ENCODE data around the gene DNM3.

The DNM3 gene

DNA sequence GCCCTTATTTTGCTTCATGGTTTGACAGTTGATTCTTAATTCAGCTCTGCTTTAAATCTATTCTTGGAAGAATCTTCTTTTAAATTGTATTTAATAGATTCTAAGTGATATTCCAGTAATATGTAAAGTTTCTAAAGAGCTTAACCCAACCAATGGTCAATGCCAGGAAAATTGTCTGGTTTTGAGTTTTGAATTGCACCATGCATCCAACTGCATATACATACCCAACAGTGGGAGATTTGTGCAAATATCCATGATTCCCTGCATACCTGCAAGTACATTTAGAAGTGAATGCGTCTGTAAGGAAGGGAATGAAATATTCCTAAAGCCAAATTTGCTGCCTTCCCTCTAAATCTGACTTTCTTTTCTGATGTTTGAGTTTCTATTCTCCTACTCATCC is 543.4 kb downstream of the DNM3 start:
- Histone ChIP-seq H3F3A (ENCODE audit: insufficient read depth) (peaks cover 4% of the 10 kb centered on the region; the same call in 1 of the 2 replicates), H3K9ac (ENCODE audit: low read length) (no peak overlapping the region), H3K27ac (ENCODE audit: low read depth, low read length) (no peak overlapping the region), H3K36me3 (ENCODE audit: low read length) (no peaks in the 10 kb centered on the region), H4K20me1 (ENCODE audit: low read depth, low read length) (no peaks in the 10 kb centered on the region), H3K79me2 (ENCODE audit: insufficient read depth, low read length) (no peaks in the 10 kb centered on the region), H3K4me2 (ENCODE audit: low read depth, low read length, poor library complexity, severe bottlenecking) (no peak overlapping the region), H3K27me3 (ENCODE audit: low read length) (no peaks in the 10 kb centered on the region), H3K9me2 (replicated peaks; ENCODE audit: insufficient read depth, low read length) (no peaks in the 10 kb centered on the region), H2AFZ (ENCODE audit: low read depth, low read length, severe bottlenecking) (no peak overlapping the region), H3K9me3 (ENCODE audit: insufficient read depth, low read length) (no peaks in the 10 kb centered on the region), H3K4me3 (ENCODE audit: insufficient read depth, low read length, poor library complexity, severe bottlenecking) (no peak overlapping the region)
- TF ChIP-seq EZH2phosphoT487 (conservative IDR thresholded peaks at IDR 0.05; ENCODE audit: low read length) = no peak

DNA sequence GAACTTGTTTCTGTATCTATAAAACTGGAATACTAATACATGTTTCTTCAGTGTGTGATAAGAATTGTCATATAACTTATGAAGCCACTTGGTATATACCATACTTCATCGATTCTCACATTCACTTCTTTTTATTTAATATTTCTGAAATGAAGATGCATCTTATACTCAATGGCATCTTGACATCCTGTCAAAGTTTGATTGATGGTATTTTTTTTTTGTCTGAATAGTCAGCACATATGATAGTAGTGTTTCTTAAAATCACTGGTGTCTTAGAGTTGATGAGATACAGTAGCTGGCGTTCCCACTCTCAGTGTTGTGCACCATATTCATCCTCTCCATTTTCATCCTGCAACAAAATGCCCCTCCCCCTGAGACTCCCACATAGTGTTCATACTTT is 544.7 kb downstream of the DNM3 start:
- no peak overlapping the region for H3K4me3 ChIP-seq (ENCODE audit: insufficient read depth, low read length, poor library complexity, severe bottlenecking)
- H3K36me3 ChIP-seq (ENCODE audit: low read length) = no peaks in the 10 kb centered on the region
- H3F3A ChIP-seq (ENCODE audit: insufficient read depth) = peaks cover 10% of the 10 kb centered on the region; the same call in 1 of the 2 replicates
- H3K79me2 ChIP-seq (ENCODE audit: insufficient read depth, low read length) = no peaks in the 10 kb centered on the region
- H3K27ac ChIP-seq (ENCODE audit: low read depth, low read length) = no peak overlapping the region
- no peaks in the 10 kb centered on the region for H3K27me3 ChIP-seq (ENCODE audit: low read length)
- no peak overlapping the region for H3K4me2 ChIP-seq (ENCODE audit: low read depth, low read length, poor library complexity, severe bottlenecking)
- no peak overlapping the region for H3K9ac ChIP-seq (ENCODE audit: low read length)
- TF ChIP-seq, protein P1, sequence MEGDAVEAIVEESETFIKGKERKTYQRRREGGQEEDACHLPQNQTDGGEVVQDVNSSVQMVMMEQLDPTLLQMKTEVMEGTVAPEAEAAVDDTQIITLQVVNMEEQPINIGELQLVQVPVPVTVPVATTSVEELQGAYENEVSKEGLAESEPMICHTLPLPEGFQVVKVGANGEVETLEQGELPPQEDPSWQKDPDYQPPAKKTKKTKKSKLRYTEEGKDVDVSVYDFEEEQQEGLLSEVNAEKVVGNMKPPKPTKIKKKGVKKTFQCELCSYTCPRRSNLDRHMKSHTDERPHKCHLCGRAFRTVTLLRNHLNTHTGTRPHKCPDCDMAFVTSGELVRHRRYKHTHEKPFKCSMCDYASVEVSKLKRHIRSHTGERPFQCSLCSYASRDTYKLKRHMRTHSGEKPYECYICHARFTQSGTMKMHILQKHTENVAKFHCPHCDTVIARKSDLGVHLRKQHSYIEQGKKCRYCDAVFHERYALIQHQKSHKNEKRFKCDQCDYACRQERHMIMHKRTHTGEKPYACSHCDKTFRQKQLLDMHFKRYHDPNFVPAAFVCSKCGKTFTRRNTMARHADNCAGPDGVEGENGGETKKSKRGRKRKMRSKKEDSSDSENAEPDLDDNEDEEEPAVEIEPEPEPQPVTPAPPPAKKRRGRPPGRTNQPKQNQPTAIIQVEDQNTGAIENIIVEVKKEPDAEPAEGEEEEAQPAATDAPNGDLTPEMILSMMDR (IDR thresholded peaks at IDR 0.05; ENCODE audit: insufficient read depth, low read length, poor library complexity, severe bottlenecking) = no peak
- TF ChIP-seq EZH2phosphoT487 (conservative IDR thresholded peaks at IDR 0.05; ENCODE audit: low read length) = no peak
- no peak overlapping the region for H2AFZ ChIP-seq (ENCODE audit: low read depth, low read length, severe bottlenecking)
- no peaks in the 10 kb centered on the region for H3K9me3 ChIP-seq (ENCODE audit: insufficient read depth, low read length)
- no peaks in the 10 kb centered on the region for H3K9me2 ChIP-seq (replicated peaks; ENCODE audit: insufficient read depth, low read length)
- no peaks in the 10 kb centered on the region for H4K20me1 ChIP-seq (ENCODE audit: low read depth, low read length)

GRCh38 chr1:172388490-172388889 is 547.2 kb downstream of the DNM3 start:
- H3K36me3 ChIP-seq (ENCODE audit: low read length) = no peaks in the 10 kb centered on the region
- no peaks in the 10 kb centered on the region for H3K9me3 ChIP-seq (ENCODE audit: insufficient read depth, low read length)
- H3K4me3 ChIP-seq (ENCODE audit: insufficient read depth, low read length, poor library complexity, severe bottlenecking) = no peak overlapping the region
- no peaks in the 10 kb centered on the region for H3K9me2 ChIP-seq (replicated peaks; ENCODE audit: insufficient read depth, low read length)
- H3K27ac ChIP-seq (ENCODE audit: low read depth, low read length) = no peak overlapping the region
- H3K27me3 ChIP-seq (ENCODE audit: low read length) = no peaks in the 10 kb centered on the region
- H3K9ac ChIP-seq (ENCODE audit: low read length) = no peak overlapping the region
- H4K20me1 ChIP-seq (ENCODE audit: low read depth, low read length) = no peaks in the 10 kb centered on the region
- no peak for TF ChIP-seq EZH2phosphoT487 (conservative IDR thresholded peaks at IDR 0.05; ENCODE audit: low read length)
- TF ChIP-seq, protein P1 (IDR thresholded peaks at IDR 0.05; ENCODE audit: insufficient read depth, low read length, poor library complexity, severe bottlenecking) = no peak
- H2AFZ ChIP-seq (ENCODE audit: low read depth, low read length, severe bottlenecking) = no peak overlapping the region
- H3K79me2 ChIP-seq (ENCODE audit: insufficient read depth, low read length) = no peaks in the 10 kb centered on the region
- H3F3A ChIP-seq (ENCODE audit: insufficient read depth) = peaks cover 20% of the 10 kb centered on the region; the same call in 1 of the 2 replicates
- no peak overlapping the region for H3K4me2 ChIP-seq (ENCODE audit: low read depth, low read length, poor library complexity, severe bottlenecking)

DNA sequence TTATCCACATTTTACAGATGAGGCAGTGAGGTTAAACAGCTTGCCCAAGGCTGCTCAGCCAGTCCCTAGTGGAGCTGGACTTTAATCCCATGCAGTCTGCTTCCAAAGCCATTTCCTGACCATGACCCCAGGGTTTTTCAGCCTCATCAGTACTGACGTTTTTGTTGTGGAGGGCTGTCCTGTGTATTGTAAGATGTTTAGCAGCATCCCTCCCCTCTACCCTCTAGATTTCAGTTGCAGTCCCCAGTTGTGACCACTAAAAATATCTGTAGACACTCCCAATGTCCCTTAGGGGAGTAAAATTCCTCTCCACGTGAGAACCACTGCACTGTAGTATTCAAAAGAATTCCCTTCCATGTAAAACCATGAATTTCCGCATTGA is 549.0 kb downstream of the DNM3 start:
- Histone ChIP-seq H3K27me3 (ENCODE audit: low read length) (no peaks in the 10 kb centered on the region), H3K4me3 (ENCODE audit: insufficient read depth, low read length, poor library complexity, severe bottlenecking) (no peak overlapping the region), H3K27ac (ENCODE audit: low read depth, low read length) (peak overlapping the region; percentile 93), H3F3A (ENCODE audit: insufficient read depth) (peaks cover 26% of the 10 kb centered on the region; the same call in 1 of the 2 replicates), H3K9me2 (replicated peaks; ENCODE audit: insufficient read depth, low read length) (no peaks in the 10 kb centered on the region), H3K4me2 (ENCODE audit: low read depth, low read length, poor library complexity, severe bottlenecking) (peak overlapping the region; percentile 86), H4K20me1 (ENCODE audit: low read depth, low read length) (no peaks in the 10 kb centered on the region), H3K36me3 (ENCODE audit: low read length) (no peaks in the 10 kb centered on the region), H3K79me2 (ENCODE audit: insufficient read depth, low read length) (no peaks in the 10 kb centered on the region), H2AFZ (ENCODE audit: low read depth, low read length, severe bottlenecking) (peak overlapping the region; percentile 52), H3K9ac (ENCODE audit: low read length) (peak overlapping the region; percentile 58), H3K9me3 (ENCODE audit: insufficient read depth, low read length) (no peaks in the 10 kb centered on the region)
- TF ChIP-seq EZH2phosphoT487 (conservative IDR thresholded peaks at IDR 0.05; ENCODE audit: low read length) = no peak
- TF ChIP-seq, protein P1 (IDR thresholded peaks at IDR 0.05; ENCODE audit: insufficient read depth, low read length, poor library complexity, severe bottlenecking) = no peak
